HL-60 (cell line): ENCODE results near the gene ZSWIM3.

Experiments
- DNase-seq, 2 experiments: peaks; one replicate each; pipeline ENCODE4 v3.0.0-alpha.2; 2010 to 2020; ENCODE audit warnings: low read depth in 1 of 2, low spot score in 1 of 2
- H3K27ac ChIP-seq: fragments of 250-450 bp; sonication (Bioruptor Pico); replicated peaks from 2 replicates; pipeline ENCODE4 v1.5.1; 2020; ENCODE audit warnings: mild to moderate bottlenecking, moderate library complexity
- H3K27me3 ChIP-seq: fragments of 250-450 bp; sonication (Bioruptor Pico); 2 replicates; pipeline ENCODE4 v1.5.1; 2021; ENCODE audit warnings: mild to moderate bottlenecking, moderate library complexity; ENCODE audit not compliant: insufficient read depth, poor library complexity, severe bottlenecking
- H3K4me3 ChIP-seq: replicated peaks from 2 replicates; pipeline ENCODE4 v1.5.1; 2011; ENCODE audit warnings: mild to moderate bottlenecking, control low read depth, low read length; ENCODE audit not compliant: insufficient read depth
- CTCF ChIP-seq: IDR thresholded peaks from one replicate; pipeline ENCODE4 v1.5.1; 2011; ENCODE audit warnings: low read length, control low read depth, inconsistent platforms; ENCODE audit not compliant: insufficient read depth
- GABPA ChIP-seq: IDR thresholded peaks from 2 replicates; pipeline ENCODE4 v1.6.1; 2012; ENCODE audit warnings: low read depth
- POLR2AphosphoS5 ChIP-seq: IDR thresholded peaks from 2 replicates; pipeline ENCODE4 v1.6.1; 2012; ENCODE audit warnings: low read depth
- REST ChIP-seq: IDR thresholded peaks from 2 replicates; pipeline ENCODE4 v1.6.1; 2012; ENCODE audit warnings: low read depth; ENCODE audit not compliant: insufficient replicate concordance
- SPI1 ChIP-seq: IDR thresholded peaks from 2 replicates; pipeline ENCODE4 v1.6.1; 2012; ENCODE audit warnings: low read depth, mild to moderate bottlenecking, borderline replicate concordance

ZSWIM3 gene

GRCh38 chr20:45850926-45851325 is 6.5 kb upstream of the ZSWIM3 start:
- no peak for DNase-seq
- Histone ChIP-seq H3K27ac (no peak overlapping the region), H3K27me3 (no peaks in the 10 kb centered on the region), H3K4me3 (no peak overlapping the region)
- TF ChIP-seq SPI1, result no peak
- TF ChIP-seq GABPA, result no peak
- TF ChIP-seq POLR2AphosphoS5, result no peak
- no peak for TF ChIP-seq CTCF

- Histone ChIP-seq H3K27ac (no peak overlapping the region), H3K27me3 (no peaks in the 10 kb centered on the region), H3K4me3 (no peak overlapping the region)
- DNase-seq, result no peak
- TF ChIP-seq REST (no peak), POLR2AphosphoS5 (no peak), CTCF (no peak), GABPA (no peak), SPI1 (no peak)
Observed at GRCh38 chr20:45851501-45851900, 5.9 kb upstream of the ZSWIM3 start.

- no peak for DNase-seq
- Histone ChIP-seq H3K27me3 (no peaks in the 10 kb centered on the region), H3K27ac (no peak overlapping the region), H3K4me3 (no peak overlapping the region)
- TF ChIP-seq GABPA, result no peak
- no peak for TF ChIP-seq REST
- TF ChIP-seq SPI1, result no peak
- TF ChIP-seq POLR2AphosphoS5, result no peak
- TF ChIP-seq CTCF, result no peak
Observed at GRCh38 chr20:45852326-45852725, 5.1 kb upstream of the ZSWIM3 start.

- Histone ChIP-seq H3K4me3 (no peak overlapping the region), H3K27ac (no peak overlapping the region), H3K27me3 (no peaks in the 10 kb centered on the region)
- TF ChIP-seq POLR2AphosphoS5 (no peak), SPI1 (no peak), REST (no peak), GABPA (no peak), CTCF (no peak)
- DNase-seq, result no peak
Observed at GRCh38 chr20:45853484-45853883, 3.9 kb upstream of the ZSWIM3 start.
